Liver (tissue), 3 donors: ENCODE measurements around the gene SLC5A6.

Experiments used
- ATF3 ChIP-seq: IDR thresholded peaks from 2 replicates; pipeline ENCODE4 v1.6.1; 2016; ENCODE audit warnings: antibody characterized with exemption
- CTCF ChIP-seq: fragments of 150-350 bp; IDR thresholded peaks from 2 replicates; pipeline ENCODE4 v1.5.1; 2017; ENCODE audit warnings: improper control_type of control experiment, low read depth, low read length; ENCODE audit not compliant: missing input control
- GABPA ChIP-seq, 2 donors: IDR thresholded peaks in 1 of 2; conservative IDR thresholded peaks in 1 of 2; 2 replicates each; pipeline ENCODE4 v1.6.1; 2016; ENCODE audit warnings: antibody characterized with exemption in 2 of 2, mild to moderate bottlenecking in 1 of 2, moderate library complexity in 1 of 2
- HNF4G ChIP-seq: IDR thresholded peaks from 2 replicates; pipeline ENCODE4 v1.6.1; 2016; ENCODE audit warnings: antibody characterized with exemption
- JUND ChIP-seq, 2 donors: IDR thresholded peaks; 2 replicates each; pipeline ENCODE4 v1.6.1; 2016; ENCODE audit warnings: antibody characterized with exemption in 2 of 2
- RAD21 ChIP-seq, 2 donors: IDR thresholded peaks; 2 replicates each; pipeline ENCODE4 v1.6.1; 2016; ENCODE audit warnings: antibody characterized with exemption in 2 of 2, mild to moderate bottlenecking in 2 of 2
- REST ChIP-seq: IDR thresholded peaks from 2 replicates; pipeline ENCODE4 v1.6.1; 2016; ENCODE audit warnings: antibody characterized with exemption, mild to moderate bottlenecking
- SP1 ChIP-seq: IDR thresholded peaks from 2 replicates; pipeline ENCODE4 v1.6.1; 2018; ENCODE audit warnings: antibody characterized with exemption, mild to moderate bottlenecking
- donor health status: healthy.
- donor health status: healthy.

GRCh38 chr2:27159271-27159670, 52.8 kb downstream of the SLC5A6 start:
- TF ChIP-seq CTCF: no peak
- no peak for TF ChIP-seq HNF4G
- TF ChIP-seq JUND (IDR thresholded peaks at IDR 0.05): no peak
- no peak for TF ChIP-seq ATF3
- no peak for TF ChIP-seq REST
- TF ChIP-seq GABPA (IDR thresholded peaks at IDR 0.05 in 1 of 2, conservative IDR thresholded peaks at IDR 0.05 in 1 of 2): no peak
- no peak for TF ChIP-seq RAD21 (IDR thresholded peaks at IDR 0.05)
- TF ChIP-seq SP1: no peak
